ENCODE results near the gene PLCB2. TPM values are rescaled to one million over a fixed set of nuclear protein-coding genes. Genes with fewer than 3 reads are reported as not detected.

The PLCB2 gene
- polyA plus RNA-seq, 1 of the 3 experiments (the other 2 are of a cell fraction): 0.15 TPM

DNA sequence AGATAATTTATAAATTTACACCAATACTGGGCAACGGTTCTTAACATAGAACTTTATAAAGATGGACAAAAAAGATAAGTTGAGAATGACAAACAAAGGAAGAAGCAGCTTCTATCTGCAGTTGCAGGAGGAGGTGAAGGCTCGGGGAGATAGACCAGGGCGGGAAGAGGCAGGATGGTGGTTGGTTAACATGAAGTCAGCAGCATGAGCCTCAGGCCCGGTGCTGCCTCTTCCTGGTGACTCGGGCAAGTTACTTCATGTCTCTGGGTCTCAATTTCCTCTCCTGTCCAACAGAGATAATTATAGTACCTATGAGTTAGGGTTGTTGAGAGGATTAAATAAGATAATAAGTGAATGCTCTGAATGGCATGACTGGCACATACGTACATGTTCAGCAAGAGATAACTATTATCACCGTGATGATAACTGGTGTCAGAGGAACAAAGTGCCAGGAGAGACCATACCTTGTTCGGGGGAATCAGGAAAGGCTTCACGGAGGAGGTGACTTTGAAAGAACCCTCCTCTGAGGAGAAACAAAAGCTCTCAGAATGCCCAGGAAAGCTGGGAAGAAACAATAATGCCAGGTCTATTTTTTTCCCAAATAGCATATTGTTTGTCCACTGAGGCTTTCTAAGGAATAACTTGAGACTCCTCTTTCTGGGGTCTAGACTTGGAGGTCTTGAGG, 64.5 kb downstream of the PLCB2 start:
- Histone ChIP-seq H3K9ac (no peak overlapping the region), H3K4me2 (no peak overlapping the region), H3K36me3 (replicated peaks in 1 of 2; ENCODE audit: control insufficient read depth in 1 of 2, insufficient read depth in 2 of 2, low read length in 1 of 2) (no peaks in the 10 kb centered on the region), H3K27ac (ENCODE audit: low read depth in 2 of 2, low read length in 1 of 2) (no peak overlapping the region), H2AFZ (ENCODE audit: low read depth) (no peak overlapping the region), H3K4me3 (ENCODE audit: low read depth in 2 of 2, low read length in 1 of 2) (no peak overlapping the region), H3K27me3 (ENCODE audit: insufficient read depth) (peaks cover 15% of the 10 kb centered on the region), H3K9me3 (no peaks in the 10 kb centered on the region), H3F3A (replicated peaks; ENCODE audit: insufficient read depth) (no peaks in the 10 kb centered on the region), H3K79me2 (ENCODE audit: insufficient read depth) (no peaks in the 10 kb centered on the region), H3K9me2 (no peaks in the 10 kb centered on the region), H3K4me1 (ENCODE audit: control insufficient read depth in 1 of 2, insufficient read depth in 2 of 2, low read depth in 1 of 2, low read length in 1 of 2) (peaks cover 5 to 29% of the 10 kb centered on the region in 2 experiments; a peak in 2 of 4 replicates), H4K20me1 (ENCODE audit: insufficient read depth) (peaks cover 5% of the 10 kb centered on the region; the same call in 1 of the 2 replicates)
- ChIA-PET POLR2A (no interaction called here), CTCF (interaction anchor here (1.0 to 34.5 kb wide), 5 partner anchors 11 to 77 kb away, joined by 4 to 720 read pairs (median 4); no protein-coding TSS in a partner anchor)
- WGBS (ENCODE audit: low lambda C conversion rate): 83% methylated on average over 9 of the region's 9 CpGs
- no peak for DNase-seq
- no peak for TF ChIP-seq RXRA (IDR thresholded peaks at IDR 0.05; ENCODE audit: borderline replicate concordance, low read depth)
- no peak for TF ChIP-seq REST (IDR thresholded peaks at IDR 0.05; ENCODE audit: low read depth, low read length)
- no peak for TF ChIP-seq TCF12 (IDR thresholded peaks at IDR 0.05)

- Histone ChIP-seq H3K27me3 (ENCODE audit: insufficient read depth) (peaks cover 15% of the 10 kb centered on the region), H3F3A (replicated peaks; ENCODE audit: insufficient read depth) (no peaks in the 10 kb centered on the region), H3K36me3 (replicated peaks in 1 of 2; ENCODE audit: control insufficient read depth in 1 of 2, insufficient read depth in 2 of 2, low read length in 1 of 2) (no peaks in the 10 kb centered on the region), H3K9ac (no peak overlapping the region), H3K9me2 (no peaks in the 10 kb centered on the region), H2AFZ (ENCODE audit: low read depth) (no peak overlapping the region), H3K27ac (ENCODE audit: low read depth in 2 of 2, low read length in 1 of 2) (no peak overlapping the region), H3K4me1 (ENCODE audit: control insufficient read depth in 1 of 2, insufficient read depth in 2 of 2, low read depth in 1 of 2, low read length in 1 of 2) (peaks cover 5 to 24% of the 10 kb centered on the region in 2 experiments; a peak in 2 of 4 replicates), H3K79me2 (ENCODE audit: insufficient read depth) (no peaks in the 10 kb centered on the region), H3K4me2 (no peak overlapping the region), H3K9me3 (no peaks in the 10 kb centered on the region), H4K20me1 (ENCODE audit: insufficient read depth) (peaks cover 5% of the 10 kb centered on the region; the same call in 1 of the 2 replicates), H3K4me3 (ENCODE audit: low read depth in 2 of 2, low read length in 1 of 2) (no peak overlapping the region)
- DNase-seq: no peak
- POLR2A ChIA-PET: no interaction called here
- WGBS (ENCODE audit: low lambda C conversion rate): 93% methylated on average over 5 of the region's 5 CpGs
- TF ChIP-seq GATA2 (CRISPR knock-in tag; IDR thresholded peaks at IDR 0.05) (no peak), FOXJ3 (CRISPR knock-in tag; IDR thresholded peaks at IDR 0.05) (no peak), ELF1 (IDR thresholded peaks at IDR 0.05) (no peak), TAF1 (IDR thresholded peaks at IDR 0.05; ENCODE audit: borderline replicate concordance, low read depth, low read length) (no peak), RCOR1 (IDR thresholded peaks at IDR 0.05; ENCODE audit: low read length) (no peak), MXI1 (IDR thresholded peaks at IDR 0.05; ENCODE audit: low read depth, low read length) (no peak), TEAD4 (IDR thresholded peaks at IDR 0.05; ENCODE audit: borderline replicate concordance, insufficient read depth) (no peak), FOSL2 (IDR thresholded peaks at IDR 0.05; ENCODE audit: borderline replicate concordance, low read depth) (no peak)
- TF ChIP-seq, protein P1, sequence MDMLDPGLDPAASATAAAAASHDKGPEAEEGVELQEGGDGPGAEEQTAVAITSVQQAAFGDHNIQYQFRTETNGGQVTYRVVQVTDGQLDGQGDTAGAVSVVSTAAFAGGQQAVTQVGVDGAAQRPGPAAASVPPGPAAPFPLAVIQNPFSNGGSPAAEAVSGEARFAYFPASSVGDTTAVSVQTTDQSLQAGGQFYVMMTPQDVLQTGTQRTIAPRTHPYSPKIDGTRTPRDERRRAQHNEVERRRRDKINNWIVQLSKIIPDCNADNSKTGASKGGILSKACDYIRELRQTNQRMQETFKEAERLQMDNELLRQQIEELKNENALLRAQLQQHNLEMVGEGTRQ (IDR thresholded peaks at IDR 0.05; ENCODE audit: borderline replicate concordance, low read depth, low read length): no peak
- TF ChIP-seq, protein P2, sequence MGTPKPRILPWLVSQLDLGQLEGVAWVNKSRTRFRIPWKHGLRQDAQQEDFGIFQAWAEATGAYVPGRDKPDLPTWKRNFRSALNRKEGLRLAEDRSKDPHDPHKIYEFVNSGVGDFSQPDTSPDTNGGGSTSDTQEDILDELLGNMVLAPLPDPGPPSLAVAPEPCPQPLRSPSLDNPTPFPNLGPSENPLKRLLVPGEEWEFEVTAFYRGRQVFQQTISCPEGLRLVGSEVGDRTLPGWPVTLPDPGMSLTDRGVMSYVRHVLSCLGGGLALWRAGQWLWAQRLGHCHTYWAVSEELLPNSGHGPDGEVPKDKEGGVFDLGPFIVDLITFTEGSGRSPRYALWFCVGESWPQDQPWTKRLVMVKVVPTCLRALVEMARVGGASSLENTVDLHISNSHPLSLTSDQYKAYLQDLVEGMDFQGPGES (IDR thresholded peaks at IDR 0.05; ENCODE audit: low read depth, low read length): no peak
- CTCF ChIA-PET: interaction anchor here (1.0 to 34.5 kb wide), 4 partner anchors 25 to 78 kb away, joined by 4 to 720 read pairs (median 4); no protein-coding TSS in a partner anchor
Measured at GRCh38 chr15:40242601-40243000, 65.1 kb downstream of the PLCB2 start.

Data from SK-N-SH (cell line).